Activated CD4-positive, CD25-positive, alpha-beta regulatory T cell treated with anti-CD3 and anti-CD28 coated beads, Interleukin-2, amount 50 U/mL, for 16 hours (primary cell): ENCODE measurements around the gene AHCYL1.
A peak's percentile ranks its signal among the peaks of the same experiment; 100 is the strongest.
"Not testable (repeated sequence)": the region's sequence is repeated elsewhere in the genome, so short reads cannot be mapped to it uniquely, and the experiment has no call there.

Experiments
- DNase-seq: peaks from one replicate; pipeline ENCODE4 v3.0.0-alpha.2; 2020; ENCODE audit warnings: low read depth, low spot score

AHCYL1 gene

DNA sequence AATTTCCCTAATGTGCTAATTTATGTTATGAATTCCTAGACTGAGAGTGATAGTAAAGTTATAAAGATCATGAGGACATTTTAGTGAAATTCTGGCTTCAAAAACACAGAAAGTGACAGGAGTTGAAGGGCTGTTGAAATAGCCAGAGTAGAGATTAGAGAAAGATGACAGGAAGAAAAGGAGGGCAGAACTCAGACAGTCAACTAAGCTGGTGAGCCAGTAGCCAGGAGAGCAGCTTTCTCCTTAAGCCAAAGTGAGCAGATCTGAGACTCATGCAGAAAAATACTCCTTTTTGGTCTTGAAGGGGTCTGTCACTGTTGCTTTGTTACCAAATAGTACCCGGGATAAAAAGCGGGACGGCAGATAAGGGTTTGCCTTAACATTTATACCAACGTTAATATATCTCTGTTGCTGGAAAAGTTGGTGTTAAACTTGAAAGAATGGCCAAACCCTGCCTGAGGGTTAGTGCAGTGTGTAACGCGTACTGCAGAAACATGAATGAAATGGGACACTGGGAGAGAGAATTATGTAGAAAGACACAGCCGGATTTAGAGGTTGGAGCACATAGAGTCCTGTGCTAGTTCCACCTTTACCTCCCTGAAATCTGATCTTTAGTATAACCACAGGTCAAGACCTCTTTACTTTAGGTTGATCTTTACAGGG is 12.8 kb downstream of the AHCYL1 start:
- no peak for DNase-seq

DNA sequence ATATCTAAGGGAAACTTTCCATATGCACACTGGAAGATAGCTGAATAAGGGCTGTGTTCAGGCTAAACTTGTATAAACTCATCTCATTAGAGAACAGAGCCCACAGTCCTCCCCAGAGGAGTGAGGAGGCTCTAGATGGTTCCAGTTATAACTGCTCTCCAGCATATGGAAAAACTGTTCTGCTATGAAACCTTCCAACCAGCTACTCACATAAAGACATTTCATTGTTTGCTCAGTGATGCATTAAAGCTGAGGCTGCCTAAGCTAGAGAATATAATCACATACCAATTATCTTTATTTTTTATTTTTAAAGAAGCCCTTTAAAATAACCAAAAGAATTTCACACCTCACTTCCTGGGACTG is 13.3 kb downstream of the AHCYL1 start:
- no peak for DNase-seq

- no peak for DNase-seq
Measured at GRCh38 chr1:110002695-110003094, 18.1 kb downstream of the AHCYL1 start.

- DNase-seq, result no peak
Measured at GRCh38 chr1:110003747-110004428, 19.3 kb downstream of the AHCYL1 start.

- DNase-seq, result no peak
Measured at GRCh38 chr1:110004583-110004982, 20.0 kb downstream of the AHCYL1 start.

DNA sequence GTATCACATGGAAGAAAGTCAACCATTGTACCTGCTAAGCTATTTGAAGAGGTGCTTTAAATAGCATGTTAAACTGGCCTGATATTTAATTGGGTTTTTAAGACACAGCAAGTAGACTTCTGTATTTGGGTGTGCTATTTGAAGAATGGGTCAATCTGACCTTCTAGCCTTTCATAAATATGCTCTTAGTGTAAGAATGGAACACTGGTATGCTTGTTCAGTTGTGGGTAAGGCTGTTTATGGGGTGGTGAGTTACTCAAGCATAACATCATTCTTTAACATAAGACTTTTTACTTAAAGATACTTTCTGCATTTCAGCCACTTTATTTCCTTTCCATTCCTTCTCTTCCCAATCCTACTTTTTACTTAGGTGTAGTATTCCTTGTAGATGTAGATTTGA is 21.4 kb downstream of the AHCYL1 start:
- no peak for DNase-seq

- DNase-seq, result no peak
Measured at GRCh38 chr1:110006516-110006915, 22.0 kb downstream of the AHCYL1 start.

- no peak for DNase-seq
Measured at GRCh38 chr1:110007046-110007830, 22.7 kb downstream of the AHCYL1 start.

- DNase-seq, result no peak
Measured at GRCh38 chr1:110008971-110009565, 24.5 kb downstream of the AHCYL1 start.

- DNase-seq, result no peak
Measured at GRCh38 chr1:110011527-110012041, 27.0 kb downstream of the AHCYL1 start.

DNA sequence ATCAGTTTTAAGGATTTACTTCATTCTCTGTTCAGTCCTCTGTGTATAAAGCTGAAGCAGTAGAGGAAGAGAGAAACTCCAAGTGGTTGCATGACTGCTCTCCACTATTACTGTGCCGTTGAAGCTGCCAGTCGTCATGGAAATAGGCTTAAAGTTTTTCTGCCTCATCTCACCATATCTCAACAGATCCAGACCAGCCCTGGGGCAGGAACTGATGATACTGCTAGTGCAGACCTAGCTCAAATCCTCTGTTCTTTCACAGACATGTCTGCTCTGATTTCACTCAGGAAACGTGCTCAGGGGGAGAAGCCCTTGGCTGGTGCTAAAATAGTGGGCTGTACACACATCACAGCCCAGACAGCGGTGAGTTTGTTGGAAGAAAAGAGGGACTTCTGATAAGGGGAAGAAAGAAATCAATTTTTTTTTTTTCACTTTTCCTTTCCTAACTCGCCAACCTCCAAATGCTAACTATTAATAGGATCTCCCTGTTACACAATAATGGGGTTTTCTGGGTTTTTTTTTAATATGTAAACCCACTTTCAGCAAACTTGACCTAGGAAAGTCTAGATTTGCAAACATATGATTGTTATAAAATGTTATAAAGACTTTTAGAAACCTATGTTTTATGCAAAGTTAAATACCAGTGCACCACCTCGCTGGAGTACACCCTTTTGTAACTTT is 27.7 kb downstream of the AHCYL1 start:
- DNase-seq, result no peak

DNA sequence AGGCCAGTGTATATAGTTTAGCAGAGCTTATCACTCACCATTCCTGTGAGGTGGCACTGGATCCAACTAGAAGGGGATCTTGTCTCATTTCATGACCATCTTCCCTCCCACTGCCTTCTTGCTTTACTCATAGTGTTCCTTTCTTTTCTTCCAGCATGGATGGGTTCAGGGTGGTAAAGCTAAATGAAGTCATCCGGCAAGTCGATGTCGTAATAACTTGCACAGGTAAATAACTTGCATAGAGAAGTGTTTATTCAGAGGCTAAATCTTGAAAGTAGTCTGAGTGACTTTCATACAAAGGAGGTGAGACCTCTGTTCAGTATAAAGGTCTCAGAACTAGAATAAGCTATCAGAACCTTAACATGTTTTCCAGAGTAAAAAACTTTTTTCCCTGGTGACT is 33.2 kb downstream of the AHCYL1 start:
- no peak for DNase-seq

DNA sequence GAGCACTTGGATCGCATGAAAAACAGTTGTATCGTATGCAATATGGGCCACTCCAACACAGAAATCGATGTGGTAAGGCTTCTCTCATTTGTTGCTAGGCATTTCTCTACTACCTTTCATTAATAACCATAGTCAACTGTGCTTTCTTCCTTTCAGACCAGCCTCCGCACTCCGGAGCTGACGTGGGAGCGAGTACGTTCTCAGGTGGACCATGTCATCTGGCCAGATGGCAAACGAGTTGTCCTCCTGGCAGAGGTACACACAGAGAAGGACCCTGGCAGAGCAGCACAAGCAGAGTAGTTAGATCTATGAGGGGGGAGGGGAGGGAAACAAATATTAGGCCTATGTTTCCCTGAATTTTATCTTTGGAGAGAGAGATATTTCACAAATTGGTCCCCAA is 33.8 kb downstream of the AHCYL1 start:
- DNase-seq, result no peak

DNA sequence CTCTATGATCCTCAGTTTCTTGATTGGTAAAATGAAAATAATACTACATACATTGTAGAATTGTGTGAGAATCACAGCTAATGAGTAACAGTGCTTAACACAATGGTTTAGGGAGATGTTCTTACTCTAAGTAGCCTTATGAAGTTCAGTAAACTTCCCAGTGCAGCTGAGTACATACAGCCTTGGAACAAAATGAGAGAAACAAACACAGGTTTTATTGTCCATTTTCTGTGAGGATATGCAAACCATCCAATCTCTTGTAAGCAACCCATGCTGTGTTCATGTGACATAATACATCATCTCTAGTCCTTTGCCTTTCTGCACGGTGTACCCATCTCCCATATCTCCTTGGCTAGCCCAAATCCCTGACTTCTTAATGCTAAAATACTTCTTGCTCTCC is 35.2 kb downstream of the AHCYL1 start:
- no peak for DNase-seq

DNA sequence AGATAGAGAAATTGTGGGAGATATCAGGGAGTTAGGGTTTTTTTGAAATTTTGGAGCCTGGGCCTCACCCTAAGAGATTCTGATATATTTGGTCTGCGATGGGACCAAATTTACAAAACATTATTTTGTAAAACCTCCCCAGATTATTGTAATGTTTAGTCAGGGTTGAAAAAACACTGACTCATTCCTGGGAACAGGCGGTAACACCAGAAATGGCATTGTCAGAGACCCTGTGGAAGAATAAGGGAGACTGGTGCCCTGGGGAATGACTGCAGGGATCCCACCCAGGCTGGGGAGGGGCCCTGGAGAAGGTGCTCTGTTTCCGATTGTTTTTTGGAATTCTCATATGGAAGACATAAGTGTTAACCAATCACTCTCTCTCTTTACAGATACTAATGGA is 36.7 kb downstream of the AHCYL1 start:
- DNase-seq, result no peak

GRCh38 chr1:110024613-110025012 is 40.0 kb downstream of the AHCYL1 start:
- no peak for DNase-seq

DNA sequence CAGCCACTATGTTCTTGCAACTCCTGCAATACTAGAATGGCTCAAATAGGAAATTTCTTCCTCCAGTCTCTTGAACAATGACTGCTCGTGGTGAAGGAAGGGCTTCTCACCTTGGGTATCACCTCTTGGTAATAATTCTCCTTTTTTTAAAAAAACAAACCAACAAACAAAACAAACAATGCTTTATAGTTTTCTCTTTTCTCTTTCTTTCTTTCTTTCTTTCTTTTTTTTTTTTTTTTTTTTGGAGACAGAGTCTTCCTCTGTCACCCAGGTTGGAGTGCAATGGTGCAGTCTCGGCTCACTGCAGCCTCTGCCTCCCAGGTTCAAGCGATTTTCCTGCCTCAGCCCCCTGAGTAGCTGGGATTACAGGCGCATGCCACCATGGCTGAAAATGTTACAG is 46.1 kb downstream of the AHCYL1 start:
- not testable (repeated sequence) for DNase-seq

GRCh38 chr1:110032327-110032726 is 47.8 kb downstream of the AHCYL1 start:
- DNase-seq, result no peak

GRCh38 chr1:110033421-110033820 is 48.9 kb downstream of the AHCYL1 start:
- no peak for DNase-seq

- DNase-seq, result no peak
Measured at GRCh38 chr1:110034040-110034450, 49.5 kb downstream of the AHCYL1 start.

DNA sequence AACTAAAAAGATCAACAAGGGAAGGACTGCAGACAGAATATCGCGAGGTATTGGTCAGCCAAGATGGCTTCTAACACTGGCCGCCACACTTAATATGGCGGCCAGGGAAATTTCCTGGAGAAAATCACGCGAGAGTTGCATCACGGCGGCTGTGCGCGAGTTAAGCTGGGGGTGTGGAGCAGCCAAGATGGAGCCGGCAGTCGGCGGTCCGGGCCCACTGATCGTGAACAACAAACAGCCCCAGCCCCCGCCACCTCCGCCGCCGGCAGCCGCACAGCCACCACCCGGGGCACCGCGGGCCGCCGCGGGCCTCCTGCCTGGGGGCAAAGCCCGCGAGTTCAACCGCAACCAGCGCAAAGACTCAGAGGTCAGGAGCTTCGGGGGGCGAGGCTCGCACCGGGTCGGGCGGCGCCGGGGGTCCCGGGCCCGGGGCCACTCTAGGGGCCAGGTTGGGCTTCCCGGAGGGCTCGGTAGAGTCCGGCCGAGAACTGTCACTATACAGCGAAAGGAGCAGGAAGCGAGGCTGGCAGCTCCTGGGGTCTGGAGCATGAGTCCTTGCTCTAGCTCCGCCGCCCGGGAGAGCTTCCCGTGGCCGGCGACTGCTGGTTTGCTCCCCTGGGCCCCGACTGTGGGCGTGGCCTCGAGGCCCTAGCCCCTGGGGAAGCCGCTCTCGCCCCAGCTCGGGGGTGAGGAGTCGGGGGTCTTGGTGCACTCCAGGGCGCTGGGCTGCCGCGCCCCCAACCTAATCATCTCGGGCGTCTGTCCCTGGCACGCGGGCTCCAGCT is 50.1 kb downstream of the AHCYL1 start, which contains the start of gene STRIP1:
TSS of gene STRIP1 (plus strand) at position 174 of the 785 bp plus-strand sequence. CDS start at position 188, 14 bp downstream.
- DNase-seq, result peak; percentile 86
